OCI-LY7 (cell line): Measurements from ENCODE around the gene ADORA2A. TPM values are rescaled to one million over a fixed set of nuclear protein-coding genes. Genes with fewer than 3 reads are reported as not detected.

Source experiments
- BruUV-seq: library from RNA; stranded (reverse); fragments of 400-500 nt; replicated peaks from 2 replicates; lab custom pipeline; 2021; lab: Mats Ljungman, UMichigan
- CTCF ChIA-PET: fragments of 300-600 bp; sonication (Branson Sonifier 250); formaldehyde crosslinking; loops from one replicate; lab custom pipeline; 2022; ENCODE audit warnings: antibody characterized with exemption; ENCODE audit not compliant: unreplicated experiment; lab: Charles Lee
- POLR2A ChIA-PET: fragments of 300-600 bp; sonication (Branson Sonifier 250); formaldehyde crosslinking; loops from one replicate; lab custom pipeline; 2022; ENCODE audit warnings: antibody characterized with exemption; lab: Charles Lee
- DNase-seq: peaks from one replicate; pipeline ENCODE4 v3.0.0-alpha.2; 2015; ENCODE audit warnings: low spot score
- H2AFZ ChIP-seq: fragments of 200-600 bp; sonication (generic), shearing (Covaris generic); 2 replicates; pipeline ENCODE4 v1.6.1; 2014; ENCODE audit warnings: mild to moderate bottlenecking, antibody characterized with exemption, low read length, moderate library complexity
- H3K27ac ChIP-seq: fragments of 200-600 bp; sonication (generic); 2 replicates; pipeline ENCODE4 v1.5.1; 2014; ENCODE audit warnings: mixed run types, low read depth, mild to moderate bottlenecking, moderate library complexity, low read length, inconsistent platforms; ENCODE audit not compliant: poor library complexity, severe bottlenecking
- H3K36me3 ChIP-seq: fragments of 200-600 bp; sonication (generic); 2 replicates; pipeline ENCODE4 v1.6.1; 2014; ENCODE audit warnings: mild to moderate bottlenecking, antibody characterized with exemption, low read length, moderate library complexity, mixed read lengths; ENCODE audit not compliant: insufficient read depth
- H3K4me1 ChIP-seq: fragments of 200-600 bp; sonication (generic); 2 replicates; pipeline ENCODE4 v1.5.1; 2014; ENCODE audit warnings: mild to moderate bottlenecking, low read length; ENCODE audit not compliant: insufficient read depth, poor library complexity, severe bottlenecking
- H3K4me2 ChIP-seq: fragments of 200-600 bp; sonication (generic); 2 replicates; pipeline ENCODE4 v1.6.1; 2014; ENCODE audit warnings: mild to moderate bottlenecking, low read length
- H3K4me3 ChIP-seq: fragments of 200-600 bp; sonication (generic); 2 replicates; pipeline ENCODE4 v1.5.1; 2014; ENCODE audit warnings: mild to moderate bottlenecking, low read depth, low read length; ENCODE audit not compliant: poor library complexity, severe bottlenecking
- H3K79me2 ChIP-seq: fragments of 200-600 bp; sonication (generic); 2 replicates; pipeline ENCODE4 v1.6.1; 2016; ENCODE audit warnings: low read depth, mild to moderate bottlenecking, low read length, moderate library complexity, mixed read lengths; ENCODE audit not compliant: insufficient read depth
- H3K9me2 ChIP-seq: fragments of 200-600 bp; sonication (generic); 2 replicates; pipeline ENCODE4 v1.6.1; 2016; ENCODE audit warnings: mild to moderate bottlenecking, low read length, mixed read lengths; ENCODE audit not compliant: insufficient read depth
- H3K9me3 ChIP-seq: fragments of 200-600 bp; sonication (generic); 2 replicates; pipeline ENCODE4 v1.6.1; 2014; ENCODE audit warnings: mild to moderate bottlenecking, mixed run types, low read length, mixed read lengths
- H4K20me1 ChIP-seq: fragments of 200-600 bp; sonication (generic); 2 replicates; pipeline ENCODE4 v1.6.1; 2014; ENCODE audit warnings: mild to moderate bottlenecking, antibody characterized with exemption, low read length, moderate library complexity, mixed read lengths; ENCODE audit not compliant: insufficient read depth
- CTCF ChIP-seq: fragments of 200-600 bp; sonication (generic); conservative IDR thresholded peaks from 2 replicates; pipeline ENCODE4 v1.5.1; 2014; ENCODE audit warnings: mild to moderate bottlenecking, antibody characterized with exemption, low read length, moderate library complexity, mixed read lengths
- EZH2phosphoT487 ChIP-seq: fragments of 200-600 bp; sonication (generic); IDR thresholded peaks from 2 replicates; pipeline ENCODE4 v1.6.1; 2018; ENCODE audit warnings: low read depth, borderline replicate concordance, mild to moderate bottlenecking, mixed run types, antibody characterized with exemption, low read length, moderate library complexity, mixed read lengths
- intact Hi-C: fragments of 100-400 bp; cut with micrococcal nuclease; formaldehyde crosslinking; loops from one replicate; pipeline ENCODE4 v1.10.0; 2022; ENCODE audit not compliant: unreplicated experiment
- total RNA-seq, 2 experiments: library from RNA; depleted of rRNA in 1 of 2; stranded (reverse); fragments of >200 nt in 1 of 2; shearing (Covaris generic) in 1 of 2; gene quantifications; 2 replicates each; pipeline ENCODE4 v1.2.3, GENCODE V29; 2014 to 2022

The ADORA2A gene
- total RNA-seq, 2 experiments from 2014 or later, result 35.0 to 35.7 TPM

GRCh38 chr22:24481641-24482040, 54.2 kb downstream of the ADORA2A start:
- no TSS peak for BruUV-seq
- no peaks in the 10 kb centered on the region for H3K9me3 ChIP-seq
- no peaks in the 10 kb centered on the region for H4K20me1 ChIP-seq
- no peak for DNase-seq
- CTCF ChIA-PET, result no interaction called here
- no peak overlapping the region for H2AFZ ChIP-seq
- H3K4me3 ChIP-seq, result no peak overlapping the region
- peaks cover 6% of the 10 kb centered on the region for H3K4me1 ChIP-seq
- no peaks in the 10 kb centered on the region for H3K79me2 ChIP-seq
- TF ChIP-seq EZH2phosphoT487 (no peak), CTCF (no peak)
- no peak overlapping the region for H3K27ac ChIP-seq
- H3K9me2 ChIP-seq, result no peaks in the 10 kb centered on the region
- no peak overlapping the region for H3K4me2 ChIP-seq
- POLR2A ChIA-PET, result interaction anchor here (0.6 kb wide), 1 partner anchor 289 kb away, joined by 4 read pairs; no protein-coding TSS in a partner anchor
- intact Hi-C loops, result no loop called here
- H3K36me3 ChIP-seq, result no peaks in the 10 kb centered on the region

- no peaks in the 10 kb centered on the region for H3K79me2 ChIP-seq
- peak overlapping the region; percentile 42; the same call in 1 of the 2 replicates for H2AFZ ChIP-seq
- POLR2A ChIA-PET, result interaction anchor here (0.5 to 2.1 kb wide), 3 partner anchors 47 to 918 kb away, joined by 3 to 10 read pairs (median 6); no protein-coding TSS in a partner anchor
- H3K27ac ChIP-seq, result no peak overlapping the region
- no peak overlapping the region for H3K4me2 ChIP-seq
- no peak overlapping the region for H3K4me3 ChIP-seq
- H3K9me3 ChIP-seq, result no peaks in the 10 kb centered on the region
- TF ChIP-seq CTCF, result no peak
- TF ChIP-seq EZH2phosphoT487, result no peak
- no TSS peak for BruUV-seq
- no peaks in the 10 kb centered on the region for H4K20me1 ChIP-seq
- H3K36me3 ChIP-seq, result no peaks in the 10 kb centered on the region
- H3K4me1 ChIP-seq, result peaks cover 6% of the 10 kb centered on the region
- intact Hi-C loops, result no loop called here
- no peaks in the 10 kb centered on the region for H3K9me2 ChIP-seq
- no peak for DNase-seq
- CTCF ChIA-PET, result no interaction called here
Measured at GRCh38 chr22:24482575-24482974, 55.2 kb downstream of the ADORA2A start.

- Histone ChIP-seq H3K36me3 (no peaks in the 10 kb centered on the region), H3K4me2 (no peak overlapping the region), H3K4me1 (peaks cover 6% of the 10 kb centered on the region), H4K20me1 (no peaks in the 10 kb centered on the region), H3K4me3 (no peak overlapping the region), H2AFZ (peak overlapping the region; percentile 42; the same call in 1 of the 2 replicates), H3K79me2 (no peaks in the 10 kb centered on the region), H3K9me2 (no peaks in the 10 kb centered on the region), H3K27ac (no peak overlapping the region), H3K9me3 (no peaks in the 10 kb centered on the region)
- CTCF ChIA-PET, result no interaction called here
- no peak for TF ChIP-seq EZH2phosphoT487
- no peak for TF ChIP-seq CTCF
- no peak for DNase-seq
- BruUV-seq, result no TSS peak
- POLR2A ChIA-PET, result interaction anchor here (0.5 to 2.1 kb wide), 4 partner anchors 23 to 918 kb away, joined by 3 to 10 read pairs (median 4); no protein-coding TSS in a partner anchor
- intact Hi-C loops, result no loop called here
Measured at GRCh38 chr22:24482998-24483397, 55.6 kb downstream of the ADORA2A start.
